Measurements from ENCODE around the gene BBS2. TPM values are rescaled to one million over a fixed set of nuclear protein-coding genes. Genes with fewer than 3 reads are reported as not detected.

BBS2 gene
- total RNA-seq, 1 experiment from 2014 or later: 64.5 TPM

- DNase-seq (ENCODE audit: low spot score): no peak
Observed at GRCh38 chr16:56478281-56479049, 41.4 kb downstream of the BBS2 start.

- peak; percentile 90 for DNase-seq (ENCODE audit: low spot score)
Observed at GRCh38 chr16:56477096-56477878, 42.5 kb downstream of the BBS2 start.

- DNase-seq (ENCODE audit: low spot score): no peak
Observed at GRCh38 chr16:56475201-56475600, 44.6 kb downstream of the BBS2 start.

- DNase-seq (ENCODE audit: low spot score): no peak
Observed at GRCh38 chr16:56470666-56471065, 49.2 kb downstream of the BBS2 start.

GRCh38 chr16:56470232-56470631 lies 49.6 kb downstream of the BBS2 start:
- no peak for DNase-seq (ENCODE audit: low spot score)

- DNase-seq (ENCODE audit: low spot score): no peak
Observed at GRCh38 chr16:56469748-56470147, 50.1 kb downstream of the BBS2 start.

GRCh38 chr16:56468800-56469199 lies 51.0 kb downstream of the BBS2 start:
- DNase-seq (ENCODE audit: low spot score): no peak

- no peak for DNase-seq (ENCODE audit: low spot score)
Observed at GRCh38 chr16:56466344-56466743, 53.5 kb downstream of the BBS2 start.

- DNase-seq (ENCODE audit: low spot score): no peak
Observed at GRCh38 chr16:56463153-56463552, 56.7 kb downstream of the BBS2 start.

- DNase-seq (ENCODE audit: low spot score): no peak
Observed at GRCh38 chr16:56462064-56462796, 57.6 kb downstream of the BBS2 start.

- no peak for DNase-seq (ENCODE audit: low spot score)
Observed at GRCh38 chr16:56460101-56460500, 59.7 kb downstream of the BBS2 start.

- no peak for DNase-seq (ENCODE audit: low spot score)
Observed at GRCh38 chr16:56457927-56458470, 61.8 kb downstream of the BBS2 start.

GRCh38 chr16:56451753-56452689 lies 67.8 kb downstream of the BBS2 start:
- DNase-seq (ENCODE audit: low spot score): peak; percentile 44

- DNase-seq (ENCODE audit: low spot score): peak; percentile 99
Observed at GRCh38 chr16:56450986-56451752, 68.7 kb downstream of the BBS2 start, which contains the start of the genes NUDT21 and OGFOD1. Gene NUDT21 (minus strand): TSS chr16:56451332. CDS start chr16:56451202, 130 bp downstream. Gene OGFOD1 (plus strand): TSS chr16:56451554. CDS start chr16:56451613, 59 bp downstream.

- peak; percentile 11 for DNase-seq (ENCODE audit: low spot score)
Observed at GRCh38 chr16:56450275-56450985, 69.4 kb downstream of the BBS2 start.

- no peak for DNase-seq (ENCODE audit: low spot score)
Observed at GRCh38 chr16:56448005-56448404, 71.8 kb downstream of the BBS2 start.

GRCh38 chr16:56447286-56447685 lies 72.5 kb downstream of the BBS2 start:
- no peak for DNase-seq (ENCODE audit: low spot score)

- no peak for DNase-seq (ENCODE audit: low spot score)
Observed at GRCh38 chr16:56438038-56438437, 81.8 kb downstream of the BBS2 start.

- DNase-seq (ENCODE audit: low spot score): no peak
Observed at GRCh38 chr16:56436258-56436657, 83.6 kb downstream of the BBS2 start.
